ENCODE measurements around the gene SPINT3. TPM values are rescaled to one million over a fixed set of nuclear protein-coding genes. Genes with fewer than 3 reads are reported as not detected.

The SPINT3 gene
- total RNA-seq, 1 experiment from 2014 or later: not detected

DNA sequence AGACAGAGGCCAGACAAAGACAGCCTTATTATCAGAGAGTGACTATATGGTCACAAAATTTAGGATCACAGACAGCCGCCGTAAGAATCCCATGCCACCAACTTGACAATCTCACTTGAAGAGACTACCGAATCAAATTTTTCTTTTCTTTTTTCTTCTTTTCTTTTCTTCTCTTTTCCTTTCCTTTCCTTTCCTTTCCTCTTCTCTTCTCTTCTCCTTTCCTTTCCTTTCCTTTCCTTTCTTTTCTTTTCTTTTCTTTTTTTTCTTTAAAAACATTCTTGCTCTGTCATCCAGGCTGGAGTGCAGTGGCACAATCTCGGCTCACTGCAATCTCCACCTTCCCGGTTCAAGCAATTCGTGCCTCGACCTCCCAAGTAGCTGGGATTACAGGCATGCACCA is 33.0 kb upstream of the SPINT3 start:
- peaks cover 13% of the 10 kb centered on the region for H3K4me1 Mint-ChIP-seq
- H3K9me3 Mint-ChIP-seq: peaks cover 16% of the 10 kb centered on the region
- H3K4me3 Mint-ChIP-seq: no peak overlapping the region
- ATAC-seq: no peak
- TF ChIP-seq ETV6 (CRISPR knock-in tag; IDR thresholded peaks at IDR 0.05) (no peak), FOXJ3 (CRISPR knock-in tag; IDR thresholded peaks at IDR 0.05; ENCODE audit: borderline replicate concordance) (no peak), AR (CRISPR knock-in tag; IDR thresholded peaks at IDR 0.05) (no peak), CREB1 (CRISPR knock-in tag; IDR thresholded peaks at IDR 0.05) (no peak), FOXK1 (CRISPR knock-in tag; IDR thresholded peaks at IDR 0.05) (no peak), NR3C1 (CRISPR knock-in tag; conservative IDR thresholded peaks at IDR 0.05; ENCODE audit: low read depth) (no peak), CREM (CRISPR knock-in tag; IDR thresholded peaks at IDR 0.05) (no peak), ELF4 (CRISPR knock-in tag; IDR thresholded peaks at IDR 0.05; ENCODE audit: low read depth) (no peak), ZNF138 (CRISPR knock-in tag; conservative IDR thresholded peaks at IDR 0.05) (no peak), TCF7 (CRISPR knock-in tag; IDR thresholded peaks at IDR 0.05; ENCODE audit: low read depth) (no peak), ZNF281 (CRISPR knock-in tag; IDR thresholded peaks at IDR 0.05) (no peak), ZSCAN18 (CRISPR knock-in tag; IDR thresholded peaks at IDR 0.05) (no peak), NFE2L1 (CRISPR knock-in tag; IDR thresholded peaks at IDR 0.05) (no peak), JAZF1 (CRISPR knock-in tag; IDR thresholded peaks at IDR 0.05) (no peak), NR1H2 (CRISPR knock-in tag; IDR thresholded peaks at IDR 0.05) (no peak)
- TF ChIP-seq, protein P1, sequence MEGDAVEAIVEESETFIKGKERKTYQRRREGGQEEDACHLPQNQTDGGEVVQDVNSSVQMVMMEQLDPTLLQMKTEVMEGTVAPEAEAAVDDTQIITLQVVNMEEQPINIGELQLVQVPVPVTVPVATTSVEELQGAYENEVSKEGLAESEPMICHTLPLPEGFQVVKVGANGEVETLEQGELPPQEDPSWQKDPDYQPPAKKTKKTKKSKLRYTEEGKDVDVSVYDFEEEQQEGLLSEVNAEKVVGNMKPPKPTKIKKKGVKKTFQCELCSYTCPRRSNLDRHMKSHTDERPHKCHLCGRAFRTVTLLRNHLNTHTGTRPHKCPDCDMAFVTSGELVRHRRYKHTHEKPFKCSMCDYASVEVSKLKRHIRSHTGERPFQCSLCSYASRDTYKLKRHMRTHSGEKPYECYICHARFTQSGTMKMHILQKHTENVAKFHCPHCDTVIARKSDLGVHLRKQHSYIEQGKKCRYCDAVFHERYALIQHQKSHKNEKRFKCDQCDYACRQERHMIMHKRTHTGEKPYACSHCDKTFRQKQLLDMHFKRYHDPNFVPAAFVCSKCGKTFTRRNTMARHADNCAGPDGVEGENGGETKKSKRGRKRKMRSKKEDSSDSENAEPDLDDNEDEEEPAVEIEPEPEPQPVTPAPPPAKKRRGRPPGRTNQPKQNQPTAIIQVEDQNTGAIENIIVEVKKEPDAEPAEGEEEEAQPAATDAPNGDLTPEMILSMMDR (IDR thresholded peaks at IDR 0.05): no peak
- TF ChIP-seq, protein P2, sequence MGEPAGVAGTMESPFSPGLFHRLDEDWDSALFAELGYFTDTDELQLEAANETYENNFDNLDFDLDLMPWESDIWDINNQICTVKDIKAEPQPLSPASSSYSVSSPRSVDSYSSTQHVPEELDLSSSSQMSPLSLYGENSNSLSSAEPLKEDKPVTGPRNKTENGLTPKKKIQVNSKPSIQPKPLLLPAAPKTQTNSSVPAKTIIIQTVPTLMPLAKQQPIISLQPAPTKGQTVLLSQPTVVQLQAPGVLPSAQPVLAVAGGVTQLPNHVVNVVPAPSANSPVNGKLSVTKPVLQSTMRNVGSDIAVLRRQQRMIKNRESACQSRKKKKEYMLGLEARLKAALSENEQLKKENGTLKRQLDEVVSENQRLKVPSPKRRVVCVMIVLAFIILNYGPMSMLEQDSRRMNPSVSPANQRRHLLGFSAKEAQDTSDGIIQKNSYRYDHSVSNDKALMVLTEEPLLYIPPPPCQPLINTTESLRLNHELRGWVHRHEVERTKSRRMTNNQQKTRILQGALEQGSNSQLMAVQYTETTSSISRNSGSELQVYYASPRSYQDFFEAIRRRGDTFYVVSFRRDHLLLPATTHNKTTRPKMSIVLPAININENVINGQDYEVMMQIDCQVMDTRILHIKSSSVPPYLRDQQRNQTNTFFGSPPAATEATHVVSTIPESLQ (CRISPR knock-in tag; IDR thresholded peaks at IDR 0.05): no peak
- TF ChIP-seq, protein P3, sequence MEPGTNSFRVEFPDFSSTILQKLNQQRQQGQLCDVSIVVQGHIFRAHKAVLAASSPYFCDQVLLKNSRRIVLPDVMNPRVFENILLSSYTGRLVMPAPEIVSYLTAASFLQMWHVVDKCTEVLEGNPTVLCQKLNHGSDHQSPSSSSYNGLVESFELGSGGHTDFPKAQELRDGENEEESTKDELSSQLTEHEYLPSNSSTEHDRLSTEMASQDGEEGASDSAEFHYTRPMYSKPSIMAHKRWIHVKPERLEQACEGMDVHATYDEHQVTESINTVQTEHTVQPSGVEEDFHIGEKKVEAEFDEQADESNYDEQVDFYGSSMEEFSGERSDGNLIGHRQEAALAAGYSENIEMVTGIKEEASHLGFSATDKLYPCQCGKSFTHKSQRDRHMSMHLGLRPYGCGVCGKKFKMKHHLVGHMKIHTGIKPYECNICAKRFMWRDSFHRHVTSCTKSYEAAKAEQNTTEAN (CRISPR knock-in tag; IDR thresholded peaks at IDR 0.05): no peak
- H3K36me3 Mint-ChIP-seq: 0 out of 2 replicates have a peak, but pooled peaks cover 9% of the 10 kb centered on the region
- H3K27me3 Mint-ChIP-seq (ENCODE audit: low read depth): no peaks in the 10 kb centered on the region; the same call in 1 of the 2 replicates
- POLR2A ChIA-PET: no interaction called here
- no peak for DNase-seq (ENCODE audit: low spot score)
- CTCF ChIA-PET: interaction anchor here (1.0 to 2.7 kb wide), 2 partner anchors 81 to 223 kb away, joined by 4 to 22 read pairs; partner anchors contain the start of gene WFDC10A
- no peak overlapping the region for H3K27ac Mint-ChIP-seq

Measured in WTC11 (cell line).